Measurements from ENCODE around the gene CNBD2. TPM values are rescaled to one million over a fixed set of nuclear protein-coding genes. Genes with fewer than 3 reads are reported as not detected.

Gene CNBD2
- total RNA-seq, 2 donors from 2014 or later = 3.3 to 4.7 TPM

- H3K9me3 ChIP-seq = no peaks in the 10 kb centered on the region
- no peak overlapping the region for H3K4me3 ChIP-seq
- no peak for DNase-seq
- no peak overlapping the region for H3K27ac ChIP-seq
- H3K9ac ChIP-seq (ENCODE audit: low read depth in 2 of 2, low read length in 2 of 2) = no peak overlapping the region
- H3K27me3 ChIP-seq = no peaks in the 10 kb centered on the region
- H3K4me1 ChIP-seq = no peaks in the 10 kb centered on the region
- no peak for TF ChIP-seq CTCF (IDR thresholded peaks at IDR 0.05)
- no peaks in the 10 kb centered on the region for H3K36me3 ChIP-seq
- intact Hi-C loops (cut with DNase I) = no loop called here
Observed at GRCh38 chr20:36002855-36003254, 34.5 kb downstream of the CNBD2 start.

GRCh38 chr20:36004045-36004444, 35.7 kb downstream of the CNBD2 start:
- no peak overlapping the region for H3K9ac ChIP-seq (ENCODE audit: low read depth in 2 of 2, low read length in 2 of 2)
- no peak overlapping the region for H3K4me3 ChIP-seq
- no peaks in the 10 kb centered on the region for H3K9me3 ChIP-seq
- TF ChIP-seq CTCF (IDR thresholded peaks at IDR 0.05) = no peak
- intact Hi-C loops (cut with DNase I) = no loop called here
- H3K4me1 ChIP-seq = no peaks in the 10 kb centered on the region
- no peaks in the 10 kb centered on the region for H3K27me3 ChIP-seq
- DNase-seq = no peak
- H3K27ac ChIP-seq = no peak overlapping the region
- no peaks in the 10 kb centered on the region for H3K36me3 ChIP-seq

GRCh38 chr20:36008461-36009035, 40.2 kb downstream of the CNBD2 start:
- no peak overlapping the region for H3K4me3 ChIP-seq
- no peak overlapping the region for H3K9ac ChIP-seq (ENCODE audit: low read depth in 2 of 2, low read length in 2 of 2)
- H3K4me1 ChIP-seq = no peaks in the 10 kb centered on the region
- intact Hi-C loops (cut with DNase I) = no loop called here
- H3K36me3 ChIP-seq = no peaks in the 10 kb centered on the region
- no peak for TF ChIP-seq CTCF (IDR thresholded peaks at IDR 0.05)
- no peak overlapping the region for H3K27ac ChIP-seq
- no peaks in the 10 kb centered on the region for H3K9me3 ChIP-seq
- DNase-seq = no peak
- no peaks in the 10 kb centered on the region for H3K27me3 ChIP-seq

- Histone ChIP-seq H3K4me1 (no peaks in the 10 kb centered on the region), H3K36me3 (no peaks in the 10 kb centered on the region), H3K9ac (ENCODE audit: low read depth in 2 of 2, low read length in 2 of 2) (no peak overlapping the region), H3K27ac (no peak overlapping the region), H3K27me3 (no peaks in the 10 kb centered on the region), H3K4me3 (no peak overlapping the region), H3K9me3 (no peaks in the 10 kb centered on the region)
- intact Hi-C loops (cut with DNase I) = no loop called here
- TF ChIP-seq CTCF (IDR thresholded peaks at IDR 0.05) = no peak
- DNase-seq = no peak
Observed at GRCh38 chr20:36010076-36010475, 41.7 kb downstream of the CNBD2 start.

- no peak overlapping the region for H3K4me3 ChIP-seq
- no peaks in the 10 kb centered on the region for H3K9me3 ChIP-seq
- no peaks in the 10 kb centered on the region for H3K27me3 ChIP-seq
- H3K27ac ChIP-seq = no peak overlapping the region
- DNase-seq = no peak
- H3K9ac ChIP-seq (ENCODE audit: low read depth in 2 of 2, low read length in 2 of 2) = no peak overlapping the region
- TF ChIP-seq CTCF (IDR thresholded peaks at IDR 0.05) = no peak
- intact Hi-C loops (cut with DNase I) = no loop called here
- H3K4me1 ChIP-seq = no peaks in the 10 kb centered on the region
- H3K36me3 ChIP-seq = no peaks in the 10 kb centered on the region
Observed at GRCh38 chr20:36010825-36011224, 42.4 kb downstream of the CNBD2 start.
